GM12865 (cell line): ENCODE results near the gene DUSP16.
"Not testable (repeated sequence)": the region's sequence is repeated elsewhere in the genome, so short reads cannot be mapped to it uniquely, and the experiment has no call there.

Source experiments
- DNase-seq: peaks from one replicate; pipeline ENCODE4 v3.0.0; 2010; ENCODE audit warnings: low read depth
- H3K4me3 ChIP-seq: 2 replicates; pipeline ENCODE4 v1.5.1; 2011; ENCODE audit warnings: mild to moderate bottlenecking, low read depth, low read length, control low read depth
- TF ChIP-seq, protein P1 (sequence below): IDR thresholded peaks from 2 replicates; pipeline ENCODE4 v1.5.1; 2011; ENCODE audit warnings: low read length, control low read depth, low read depth, inconsistent platforms; ENCODE audit not compliant: insufficient read depth; ENCODE audit errors: missing control alignments

DUSP16 gene

DNA sequence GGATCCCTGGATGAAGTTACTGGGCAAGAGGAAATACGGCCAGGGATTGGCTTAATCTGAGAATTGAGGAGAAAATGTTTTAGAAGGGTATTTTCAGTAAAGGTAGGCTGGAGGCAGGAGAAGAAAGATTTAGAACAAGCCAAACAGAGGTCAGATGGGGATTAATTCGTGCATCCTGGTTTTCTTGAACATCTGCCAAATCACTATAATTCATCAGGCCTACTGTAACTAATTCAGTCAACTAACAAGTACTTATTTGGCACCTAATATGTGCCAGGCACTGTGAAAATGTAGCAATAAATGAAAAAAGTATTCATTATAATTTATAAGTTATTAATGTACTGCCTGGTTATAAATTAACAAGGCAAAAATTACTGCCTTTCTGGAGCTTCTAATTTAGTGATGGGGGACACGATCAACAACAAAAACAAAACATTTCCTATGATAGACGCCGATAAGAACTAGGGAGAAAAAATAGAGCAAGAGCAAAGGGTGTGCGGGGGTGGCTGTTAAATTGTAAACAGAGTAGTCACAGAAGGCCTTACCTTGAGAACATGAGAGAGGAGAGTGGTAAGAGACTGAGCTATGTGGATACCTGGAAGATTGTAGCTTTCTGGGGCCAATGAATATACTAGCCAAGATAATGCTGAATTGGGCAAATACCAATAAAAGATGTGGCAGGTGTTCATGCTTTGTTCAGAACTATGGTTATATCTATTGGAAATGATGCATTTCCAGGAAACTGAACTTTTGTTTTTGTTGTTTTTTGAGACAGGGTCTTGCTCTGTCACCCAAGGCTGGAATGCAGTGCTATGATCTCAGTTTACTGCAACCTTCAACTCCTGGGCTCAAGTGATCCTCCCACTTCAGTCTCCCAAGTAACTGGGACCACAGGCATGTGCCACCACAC is 34.0 kb downstream of the DUSP16 start:
- no peak overlapping the region for H3K4me3 ChIP-seq
- DNase-seq = no peak
- TF ChIP-seq, protein P1, sequence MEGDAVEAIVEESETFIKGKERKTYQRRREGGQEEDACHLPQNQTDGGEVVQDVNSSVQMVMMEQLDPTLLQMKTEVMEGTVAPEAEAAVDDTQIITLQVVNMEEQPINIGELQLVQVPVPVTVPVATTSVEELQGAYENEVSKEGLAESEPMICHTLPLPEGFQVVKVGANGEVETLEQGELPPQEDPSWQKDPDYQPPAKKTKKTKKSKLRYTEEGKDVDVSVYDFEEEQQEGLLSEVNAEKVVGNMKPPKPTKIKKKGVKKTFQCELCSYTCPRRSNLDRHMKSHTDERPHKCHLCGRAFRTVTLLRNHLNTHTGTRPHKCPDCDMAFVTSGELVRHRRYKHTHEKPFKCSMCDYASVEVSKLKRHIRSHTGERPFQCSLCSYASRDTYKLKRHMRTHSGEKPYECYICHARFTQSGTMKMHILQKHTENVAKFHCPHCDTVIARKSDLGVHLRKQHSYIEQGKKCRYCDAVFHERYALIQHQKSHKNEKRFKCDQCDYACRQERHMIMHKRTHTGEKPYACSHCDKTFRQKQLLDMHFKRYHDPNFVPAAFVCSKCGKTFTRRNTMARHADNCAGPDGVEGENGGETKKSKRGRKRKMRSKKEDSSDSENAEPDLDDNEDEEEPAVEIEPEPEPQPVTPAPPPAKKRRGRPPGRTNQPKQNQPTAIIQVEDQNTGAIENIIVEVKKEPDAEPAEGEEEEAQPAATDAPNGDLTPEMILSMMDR = no peak

DNA sequence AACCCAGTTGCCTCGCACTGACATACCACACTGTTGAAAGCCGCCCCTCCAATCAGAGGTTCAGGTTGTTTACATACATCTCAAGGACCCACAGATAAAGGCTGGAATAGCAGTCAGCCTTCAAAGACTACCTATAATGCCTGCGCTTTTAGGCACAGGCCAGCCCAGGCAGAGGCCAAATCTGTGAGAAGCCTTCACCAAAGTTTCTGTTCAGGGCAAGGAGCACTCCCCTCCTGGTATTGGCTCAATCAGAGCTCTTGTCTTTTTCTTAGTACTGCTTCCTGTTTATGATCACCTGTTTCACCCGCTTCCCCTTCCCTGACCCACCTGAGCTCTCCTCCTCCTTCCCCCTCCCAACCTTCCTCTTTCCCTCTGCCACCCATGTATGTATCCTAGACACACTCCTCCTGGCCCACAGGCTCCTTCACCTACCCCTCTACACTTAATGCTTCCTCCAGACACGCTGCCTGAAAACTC is 34.8 kb downstream of the DUSP16 start:
- H3K4me3 ChIP-seq = no peak overlapping the region
- peak; percentile 9 for DNase-seq
- TF ChIP-seq, protein P1 = no peak

DNA sequence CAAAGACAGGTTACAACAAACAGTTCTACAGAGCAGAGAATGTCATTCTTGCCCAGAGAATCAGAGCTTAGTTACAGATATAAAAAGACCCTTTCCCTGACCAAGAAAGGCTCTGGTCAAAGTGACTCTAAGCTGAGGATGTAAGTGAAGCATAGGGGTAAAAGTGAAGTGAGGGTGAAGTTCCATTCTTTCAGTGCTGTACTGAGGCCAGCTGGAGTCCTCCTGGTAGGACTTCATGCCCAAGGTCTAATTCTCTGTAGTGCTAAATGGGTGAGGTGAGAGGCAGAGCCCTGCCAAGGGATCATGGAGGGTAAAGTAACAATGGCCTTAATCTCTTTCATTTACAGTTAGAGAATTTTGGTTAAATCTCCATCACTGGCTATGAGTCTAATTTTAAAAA is 38.5 kb downstream of the DUSP16 start:
- TF ChIP-seq, protein P1 = no peak
- no peak overlapping the region for H3K4me3 ChIP-seq
- DNase-seq = no peak

DNA sequence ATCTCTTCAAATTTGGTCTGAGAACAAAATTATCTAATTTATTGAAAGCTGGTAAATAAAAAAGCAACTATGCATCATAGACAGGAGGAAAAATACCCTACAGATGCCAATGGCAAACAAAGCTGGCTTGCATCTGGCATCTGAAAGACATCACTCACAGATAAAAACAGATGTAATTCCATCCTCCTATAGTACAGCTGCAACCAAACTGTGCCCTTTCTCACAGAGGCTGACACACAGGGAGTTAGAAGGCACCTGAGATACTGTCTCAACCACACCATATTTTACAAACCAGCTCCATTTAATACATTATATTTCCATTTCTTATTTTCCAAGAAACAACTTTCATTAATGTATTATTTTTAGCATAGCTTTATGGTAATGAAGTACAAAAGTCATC is 39.4 kb downstream of the DUSP16 start:
- TF ChIP-seq, protein P1 = no peak

DNA sequence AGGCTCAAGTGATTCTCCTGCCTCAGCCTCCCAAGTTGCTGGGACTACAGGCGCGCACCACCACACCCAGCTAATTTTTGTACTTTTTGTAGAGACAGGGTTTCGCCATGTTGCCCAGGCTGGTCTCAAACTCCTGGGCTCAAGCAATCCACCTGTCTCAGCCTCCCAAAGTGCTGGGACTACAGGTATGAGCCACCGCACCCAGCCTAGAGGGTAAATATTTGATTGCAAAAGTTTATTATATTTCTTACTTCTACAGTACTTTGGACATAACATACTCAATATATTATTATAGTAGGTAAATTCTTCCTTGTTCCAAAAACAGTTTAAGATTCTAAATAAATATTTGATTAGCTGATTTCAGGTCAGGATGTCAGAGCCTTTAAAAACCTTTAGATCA is 40.0 kb downstream of the DUSP16 start:
- not testable (repeated sequence) for H3K4me3 ChIP-seq, DNase-seq

More for the DNA sequence above, 39.4 kb downstream of the DUSP16 start:
- H3K4me3 ChIP-seq = no peak overlapping the region
- no peak for DNase-seq

DNA sequence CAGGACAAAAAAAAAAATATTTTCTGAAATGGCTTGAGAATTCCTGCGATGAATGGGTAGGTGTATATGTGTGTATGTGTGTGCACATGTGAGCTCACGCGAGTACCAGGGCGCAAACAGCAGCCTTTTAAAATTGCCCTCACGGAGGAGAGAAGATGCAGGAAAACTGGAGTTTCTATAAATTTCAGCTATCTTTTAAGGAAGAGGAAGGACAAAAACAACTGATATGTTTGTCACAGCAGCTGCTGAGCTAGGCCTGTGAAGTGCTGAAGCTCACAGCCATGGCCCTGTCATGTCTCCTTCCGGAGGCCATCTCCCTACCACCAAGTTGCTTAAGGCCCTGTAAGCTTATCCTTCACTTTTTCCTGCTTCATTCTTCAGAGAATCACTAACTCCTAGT is 40.8 kb downstream of the DUSP16 start:
- H3K4me3 ChIP-seq = no peak overlapping the region
- TF ChIP-seq, protein P1 = no peak
- no peak for DNase-seq

DNA sequence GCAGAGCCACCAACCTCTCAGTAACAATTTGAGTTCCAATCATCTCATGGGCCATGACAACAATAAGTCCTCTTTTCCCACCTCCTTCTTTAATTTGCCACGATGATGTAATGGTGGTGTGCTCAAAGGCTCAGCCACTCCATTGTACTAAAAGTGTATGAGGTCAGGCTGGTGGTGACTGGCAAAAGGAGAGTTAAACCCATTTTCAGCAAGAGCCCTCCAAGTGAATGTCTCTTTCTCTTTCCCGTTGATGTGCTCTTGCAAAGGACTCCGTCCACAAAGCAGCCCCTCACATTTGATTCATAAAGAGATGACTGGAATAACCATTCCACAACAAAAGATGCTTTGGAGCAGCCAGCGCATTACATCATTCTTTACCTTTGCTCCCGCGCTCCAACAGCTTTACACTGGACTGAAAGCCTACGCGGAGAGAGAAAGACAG is 41.6 kb downstream of the DUSP16 start:
- no peak overlapping the region for H3K4me3 ChIP-seq
- TF ChIP-seq, protein P1 = no peak
- DNase-seq = no peak
